Sigmoid colon (tissue), 4 donors: Measurements from ENCODE around the gene KRTAP4-9.

Experiments
- POLR2A ChIP-seq, 2 donors: fragments of 450-650 bp; IDR thresholded peaks; one replicate each; pipeline ENCODE4 v1.6.1; 2016; ENCODE audit warnings: antibody characterized with exemption in 2 of 2, mild to moderate bottlenecking in 2 of 2, moderate library complexity in 2 of 2
- POLR2AphosphoS5 ChIP-seq, 4 donors: sonication (generic); formaldehyde crosslinking; IDR thresholded peaks; one replicate each; pipeline ENCODE4 v1.6.1; 2017; ENCODE audit warnings: antibody characterized with exemption in 4 of 4
- TF ChIP-seq, protein P1 (sequence below), 4 experiments: fragments of 450-650 bp in 3 of 4; fragments of 200-600 bp in 1 of 4; IDR thresholded peaks; one replicate each; pipeline ENCODE4 v1.5.1; 2016 to 2019; ENCODE audit warnings: antibody characterized with exemption in 4 of 4, mild to moderate bottlenecking in 3 of 4, moderate library complexity in 2 of 4

DNA sequence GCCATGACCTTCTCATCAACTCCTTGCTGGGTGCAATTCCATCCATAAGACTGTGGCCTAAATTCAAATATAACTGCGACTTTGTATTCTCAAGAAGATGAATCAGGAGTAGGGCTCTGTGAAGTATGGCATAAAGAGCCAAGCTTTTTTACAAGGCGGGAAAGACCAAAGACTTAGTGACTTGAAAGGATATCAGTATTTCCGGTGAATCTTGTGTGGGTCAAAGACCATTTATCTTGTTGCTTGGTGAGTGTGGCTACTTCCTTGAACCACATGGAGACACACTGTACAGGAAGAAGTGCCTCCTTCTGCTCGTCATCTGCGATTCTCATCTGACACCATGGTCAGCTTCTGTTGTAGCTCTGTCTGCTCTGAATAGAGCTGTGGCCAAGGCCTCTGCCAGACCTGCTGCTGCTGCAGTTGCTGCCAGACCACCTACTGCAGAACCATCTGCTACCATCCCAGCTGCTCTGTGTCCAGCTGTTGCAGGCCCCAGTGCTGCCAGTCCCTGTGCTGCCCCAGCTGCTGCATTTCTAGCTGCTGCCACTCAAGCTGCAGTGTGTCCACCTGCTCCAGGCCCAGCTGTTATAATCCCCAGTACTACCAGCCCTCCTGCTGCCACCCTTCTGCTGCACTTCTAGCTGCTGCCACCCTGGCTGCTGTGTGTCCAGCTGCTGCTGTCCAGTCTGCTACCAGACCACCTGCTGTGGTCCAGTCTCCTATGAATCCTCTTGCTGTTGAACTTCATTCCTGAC is 33.4 kb upstream of the KRTAP4-9 start:
- TF ChIP-seq, protein P1, sequence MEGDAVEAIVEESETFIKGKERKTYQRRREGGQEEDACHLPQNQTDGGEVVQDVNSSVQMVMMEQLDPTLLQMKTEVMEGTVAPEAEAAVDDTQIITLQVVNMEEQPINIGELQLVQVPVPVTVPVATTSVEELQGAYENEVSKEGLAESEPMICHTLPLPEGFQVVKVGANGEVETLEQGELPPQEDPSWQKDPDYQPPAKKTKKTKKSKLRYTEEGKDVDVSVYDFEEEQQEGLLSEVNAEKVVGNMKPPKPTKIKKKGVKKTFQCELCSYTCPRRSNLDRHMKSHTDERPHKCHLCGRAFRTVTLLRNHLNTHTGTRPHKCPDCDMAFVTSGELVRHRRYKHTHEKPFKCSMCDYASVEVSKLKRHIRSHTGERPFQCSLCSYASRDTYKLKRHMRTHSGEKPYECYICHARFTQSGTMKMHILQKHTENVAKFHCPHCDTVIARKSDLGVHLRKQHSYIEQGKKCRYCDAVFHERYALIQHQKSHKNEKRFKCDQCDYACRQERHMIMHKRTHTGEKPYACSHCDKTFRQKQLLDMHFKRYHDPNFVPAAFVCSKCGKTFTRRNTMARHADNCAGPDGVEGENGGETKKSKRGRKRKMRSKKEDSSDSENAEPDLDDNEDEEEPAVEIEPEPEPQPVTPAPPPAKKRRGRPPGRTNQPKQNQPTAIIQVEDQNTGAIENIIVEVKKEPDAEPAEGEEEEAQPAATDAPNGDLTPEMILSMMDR (IDR thresholded peaks at IDR 0.05), result no peak
- no peak for TF ChIP-seq POLR2AphosphoS5 (IDR thresholded peaks at IDR 0.05)
- no peak for TF ChIP-seq POLR2A (IDR thresholded peaks at IDR 0.05)
